ENCODE measurements around the gene NRSN2.

The NRSN2 gene

GRCh38 chr20:382291-383115 lies 35.6 kb downstream of the NRSN2 start:
- TF ChIP-seq REST (IDR thresholded peaks at IDR 0.05; ENCODE audit: low read depth) (no peak), RAD21 (IDR thresholded peaks at IDR 0.05; ENCODE audit: low read depth) (no peak), FOXM1 (IDR thresholded peaks at IDR 0.05; ENCODE audit: borderline replicate concordance, low read depth) (no peak), TEAD4 (IDR thresholded peaks at IDR 0.05) (no peak), MAX (IDR thresholded peaks at IDR 0.05) (no peak), YY1 (IDR thresholded peaks at IDR 0.05; ENCODE audit: low read depth) (no peak), EGR1 (IDR thresholded peaks at IDR 0.05) (no peak), ZBTB7A (IDR thresholded peaks at IDR 0.05; ENCODE audit: low read depth) (no peak), CEBPB (IDR thresholded peaks at IDR 0.05) (no peak), TCF12 (IDR thresholded peaks at IDR 0.05; ENCODE audit: low read depth) (no peak), TAF1 (IDR thresholded peaks at IDR 0.05; ENCODE audit: low read depth) (no peak), CREB1 (IDR thresholded peaks at IDR 0.05; ENCODE audit: low read depth) (no peak), USF1 (IDR thresholded peaks at IDR 0.05) (no peak), NFIC (IDR thresholded peaks at IDR 0.05) (no peak), EP300 (IDR thresholded peaks at IDR 0.05; ENCODE audit: borderline replicate concordance) (no peak)

- TF ChIP-seq USF1 (IDR thresholded peaks at IDR 0.05) = no peak
- no peak for TF ChIP-seq EGR1 (IDR thresholded peaks at IDR 0.05)
- no peak for TF ChIP-seq FOXM1 (IDR thresholded peaks at IDR 0.05; ENCODE audit: borderline replicate concordance, low read depth)
- no peak for TF ChIP-seq TAF1 (IDR thresholded peaks at IDR 0.05; ENCODE audit: low read depth)
- TF ChIP-seq YY1 (IDR thresholded peaks at IDR 0.05; ENCODE audit: low read depth) = no peak
- no peak for TF ChIP-seq ZBTB7A (IDR thresholded peaks at IDR 0.05; ENCODE audit: low read depth)
- TF ChIP-seq EP300 (IDR thresholded peaks at IDR 0.05; ENCODE audit: borderline replicate concordance) = no peak
- no peak for TF ChIP-seq CEBPB (IDR thresholded peaks at IDR 0.05)
- TF ChIP-seq TEAD4 (IDR thresholded peaks at IDR 0.05) = no peak
- no peak for TF ChIP-seq NFIC (IDR thresholded peaks at IDR 0.05)
- no peak for TF ChIP-seq TCF12 (IDR thresholded peaks at IDR 0.05; ENCODE audit: low read depth)
- TF ChIP-seq MAX (IDR thresholded peaks at IDR 0.05) = no peak
- TF ChIP-seq CREB1 (IDR thresholded peaks at IDR 0.05; ENCODE audit: low read depth) = no peak
These were observed 37.0 kb downstream of the NRSN2 start for GRCh38 chr20:383889-384288.

GRCh38 chr20:384723-385122 lies 37.8 kb downstream of the NRSN2 start:
- TF ChIP-seq YY1 (IDR thresholded peaks at IDR 0.05; ENCODE audit: low read depth) (no peak), TEAD4 (IDR thresholded peaks at IDR 0.05) (no peak), CREB1 (IDR thresholded peaks at IDR 0.05; ENCODE audit: low read depth) (no peak), CEBPB (IDR thresholded peaks at IDR 0.05) (no peak), ZBTB7A (IDR thresholded peaks at IDR 0.05; ENCODE audit: low read depth) (no peak), USF1 (IDR thresholded peaks at IDR 0.05) (no peak), RAD21 (IDR thresholded peaks at IDR 0.05; ENCODE audit: low read depth) (no peak), NFIC (IDR thresholded peaks at IDR 0.05) (no peak), EP300 (IDR thresholded peaks at IDR 0.05; ENCODE audit: borderline replicate concordance) (no peak), REST (IDR thresholded peaks at IDR 0.05; ENCODE audit: low read depth) (no peak), TAF1 (IDR thresholded peaks at IDR 0.05; ENCODE audit: low read depth) (no peak), FOXM1 (IDR thresholded peaks at IDR 0.05; ENCODE audit: borderline replicate concordance, low read depth) (no peak)

GRCh38 chr20:385448-385847 lies 38.5 kb downstream of the NRSN2 start:
- no peak for TF ChIP-seq TEAD4 (IDR thresholded peaks at IDR 0.05)

- no peak for TF ChIP-seq REST (IDR thresholded peaks at IDR 0.05; ENCODE audit: low read depth)
- TF ChIP-seq TEAD4 (IDR thresholded peaks at IDR 0.05) = no peak
- TF ChIP-seq NFIC (IDR thresholded peaks at IDR 0.05) = no peak
- TF ChIP-seq CREB1 (IDR thresholded peaks at IDR 0.05; ENCODE audit: low read depth) = no peak
- no peak for TF ChIP-seq TCF12 (IDR thresholded peaks at IDR 0.05; ENCODE audit: low read depth)
- TF ChIP-seq TAF1 (IDR thresholded peaks at IDR 0.05; ENCODE audit: low read depth) = no peak
- no peak for TF ChIP-seq EGR1 (IDR thresholded peaks at IDR 0.05)
These were observed 40.6 kb downstream of the NRSN2 start for GRCh38 chr20:387520-387919.

All from Ishikawa (cell line).